ENCODE data around the gene ERCC1. TPM values are rescaled to one million over a fixed set of nuclear protein-coding genes. Genes with fewer than 3 reads are reported as not detected.

ERCC1 gene
- total and polyA plus RNA-seq, 4 donors = 19.2 to 28.7 (median 22.0) TPM

DNA sequence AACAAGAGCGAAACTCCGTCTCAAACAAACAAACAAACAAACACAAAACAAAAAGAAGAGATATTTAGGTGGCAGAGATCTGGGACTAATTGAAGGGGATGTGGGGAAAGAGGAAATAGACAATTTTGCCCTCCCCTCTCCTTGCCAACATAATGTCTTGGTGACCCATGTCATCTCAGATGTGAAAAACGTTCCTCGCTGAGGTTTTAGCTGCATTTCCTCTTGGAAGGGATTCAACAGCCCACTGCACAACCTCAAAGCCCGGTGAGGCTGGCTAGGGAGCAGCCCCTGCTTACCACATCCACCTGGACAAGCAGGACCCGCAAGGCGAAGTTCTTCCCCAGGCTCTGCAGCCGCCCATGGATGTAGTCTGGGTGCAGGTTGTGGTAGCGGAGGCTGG lies 4.9 kb downstream of the ERCC1 start:
- WGBS = 81% methylated on average over 9 of the region's 9 CpGs
- Histone ChIP-seq H3K27me3 (ENCODE audit: control insufficient read depth in 4 of 4, insufficient read depth in 4 of 4, low read length in 3 of 4) (no peaks in the 10 kb centered on the region), H3K9ac (ENCODE audit: low read depth in 1 of 2, low read length in 2 of 2) (no peak overlapping the region), H3K36me3 (ENCODE audit: control insufficient read depth in 4 of 4, insufficient read depth in 3 of 4, low read depth in 1 of 4, low read length in 3 of 4) (peaks cover 3 to 28% (median 12%) of the 10 kb centered on the region in 4 donors), H3K27ac (ENCODE audit: low read depth in 1 of 2, low read length in 2 of 2) (no peak overlapping the region), H3K4me1 (ENCODE audit: control insufficient read depth in 4 of 4, insufficient read depth in 4 of 4, low read length in 3 of 4) (peaks cover 3 to 11% (median 5%) of the 10 kb centered on the region in 4 donors), H3K4me3 (ENCODE audit: low read depth in 1 of 3, low read length in 3 of 3) (no peak overlapping the region), H3K9me3 (ENCODE audit: control insufficient read depth in 4 of 4, low read length in 3 of 4) (no peaks in the 10 kb centered on the region)
- TF ChIP-seq GABPA (IDR thresholded peaks at IDR 0.05 in 1 of 2, conservative IDR thresholded peaks at IDR 0.05 in 1 of 2) = no peak
- no peak for DNase-seq (ENCODE audit: low spot score)

DNA sequence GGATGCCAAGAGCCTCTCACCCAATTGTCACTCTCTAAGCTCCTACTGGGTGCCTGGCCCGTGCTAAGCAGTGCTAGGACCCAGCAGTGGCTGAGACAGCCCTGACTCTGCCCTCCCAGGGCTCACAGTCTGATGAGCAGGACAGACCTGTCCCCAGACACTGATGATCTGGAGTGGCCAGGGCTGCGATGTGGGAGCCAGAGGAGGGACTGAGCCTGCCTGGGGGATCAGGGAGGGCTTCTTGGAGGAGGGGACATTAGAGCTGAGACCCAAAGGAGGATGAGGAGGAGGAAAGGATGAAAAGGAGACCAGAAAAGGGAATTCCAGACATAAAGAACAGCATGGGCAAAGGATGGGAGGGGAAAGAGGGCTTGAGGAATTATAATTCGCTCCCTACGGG lies 6.6 kb downstream of the ERCC1 start:
- H3K4me3 ChIP-seq (ENCODE audit: low read depth in 1 of 3, low read length in 3 of 3) = no peak overlapping the region
- no peak for DNase-seq (ENCODE audit: low spot score)
- H3K27ac ChIP-seq (ENCODE audit: low read depth in 1 of 2, low read length in 2 of 2) = no peak overlapping the region
- H3K36me3 ChIP-seq (ENCODE audit: control insufficient read depth in 4 of 4, insufficient read depth in 3 of 4, low read depth in 1 of 4, low read length in 3 of 4) = peaks cover 3 to 39% (median 22%) of the 10 kb centered on the region in 4 donors
- peaks cover 0 to 3% (median 0%) of the 10 kb centered on the region in 4 donors for H3K4me1 ChIP-seq (ENCODE audit: control insufficient read depth in 4 of 4, insufficient read depth in 4 of 4, low read length in 3 of 4)
- no peak overlapping the region for H3K9ac ChIP-seq (ENCODE audit: low read depth in 1 of 2, low read length in 2 of 2)
- H3K9me3 ChIP-seq (ENCODE audit: control insufficient read depth in 4 of 4, low read length in 3 of 4) = no peaks in the 10 kb centered on the region
- no peak for TF ChIP-seq TAF1 (conservative IDR thresholded peaks at IDR 0.05)
- no peak for TF ChIP-seq YY1 (IDR thresholded peaks at IDR 0.05)
- TF ChIP-seq HNF4G (IDR thresholded peaks at IDR 0.05) = no peak
- H3K27me3 ChIP-seq (ENCODE audit: control insufficient read depth in 4 of 4, insufficient read depth in 4 of 4, low read length in 3 of 4) = no peaks in the 10 kb centered on the region
- WGBS = 92% methylated on average over 4 of the region's 4 CpGs

DNA sequence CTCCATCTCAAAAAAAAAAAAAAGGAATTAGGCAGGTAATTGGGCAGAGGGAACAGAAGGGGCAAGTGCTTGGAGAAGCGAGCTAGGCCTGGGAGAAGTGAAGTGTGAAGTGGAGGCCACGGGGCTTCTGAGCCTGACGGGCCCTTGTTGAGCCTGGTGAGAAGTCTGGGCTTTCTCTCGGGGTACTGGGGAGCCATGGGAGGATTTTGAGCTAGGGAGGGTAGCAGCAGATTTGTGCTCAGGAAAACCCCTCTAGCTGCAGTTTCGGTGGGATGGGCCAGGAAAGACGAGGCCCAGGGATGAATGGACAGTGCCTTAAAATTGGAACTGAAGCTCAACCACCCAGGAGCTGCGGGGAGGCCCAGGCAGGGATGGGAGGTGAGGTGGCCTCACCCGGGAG lies 9.2 kb downstream of the ERCC1 start:
- Histone ChIP-seq H3K27ac (ENCODE audit: low read depth in 1 of 2, low read length in 2 of 2) (no peak overlapping the region), H3K9me3 (ENCODE audit: control insufficient read depth in 4 of 4, low read length in 3 of 4) (no peaks in the 10 kb centered on the region), H3K9ac (ENCODE audit: low read depth in 1 of 2, low read length in 2 of 2) (no peak overlapping the region), H3K36me3 (ENCODE audit: control insufficient read depth in 4 of 4, insufficient read depth in 3 of 4, low read depth in 1 of 4, low read length in 3 of 4) (peaks cover 3 to 31% (median 20%) of the 10 kb centered on the region in 4 donors), H3K4me3 (ENCODE audit: low read depth in 1 of 3, low read length in 3 of 3) (no peak overlapping the region), H3K4me1 (ENCODE audit: control insufficient read depth in 4 of 4, insufficient read depth in 4 of 4, low read length in 3 of 4) (peaks cover 0 to 3% (median 0%) of the 10 kb centered on the region in 4 donors), H3K27me3 (ENCODE audit: control insufficient read depth in 4 of 4, insufficient read depth in 4 of 4, low read length in 3 of 4) (no peaks in the 10 kb centered on the region)
- WGBS = 97% methylated on average over 8 of the region's 8 CpGs
- TF ChIP-seq HNF4G (IDR thresholded peaks at IDR 0.05) (no peak), YY1 (IDR thresholded peaks at IDR 0.05) (no peak), NR2F2 (IDR thresholded peaks at IDR 0.05) (no peak), EGR1 (IDR thresholded peaks at IDR 0.05; ENCODE audit: low read depth in 2 of 2) (no peak), FOXA2 (IDR thresholded peaks at IDR 0.05) (no peak), JUND (IDR thresholded peaks at IDR 0.05) (no peak), RXRA (IDR thresholded peaks at IDR 0.05) (no peak), TAF1 (conservative IDR thresholded peaks at IDR 0.05) (no peak)
- TF ChIP-seq, protein P1, sequence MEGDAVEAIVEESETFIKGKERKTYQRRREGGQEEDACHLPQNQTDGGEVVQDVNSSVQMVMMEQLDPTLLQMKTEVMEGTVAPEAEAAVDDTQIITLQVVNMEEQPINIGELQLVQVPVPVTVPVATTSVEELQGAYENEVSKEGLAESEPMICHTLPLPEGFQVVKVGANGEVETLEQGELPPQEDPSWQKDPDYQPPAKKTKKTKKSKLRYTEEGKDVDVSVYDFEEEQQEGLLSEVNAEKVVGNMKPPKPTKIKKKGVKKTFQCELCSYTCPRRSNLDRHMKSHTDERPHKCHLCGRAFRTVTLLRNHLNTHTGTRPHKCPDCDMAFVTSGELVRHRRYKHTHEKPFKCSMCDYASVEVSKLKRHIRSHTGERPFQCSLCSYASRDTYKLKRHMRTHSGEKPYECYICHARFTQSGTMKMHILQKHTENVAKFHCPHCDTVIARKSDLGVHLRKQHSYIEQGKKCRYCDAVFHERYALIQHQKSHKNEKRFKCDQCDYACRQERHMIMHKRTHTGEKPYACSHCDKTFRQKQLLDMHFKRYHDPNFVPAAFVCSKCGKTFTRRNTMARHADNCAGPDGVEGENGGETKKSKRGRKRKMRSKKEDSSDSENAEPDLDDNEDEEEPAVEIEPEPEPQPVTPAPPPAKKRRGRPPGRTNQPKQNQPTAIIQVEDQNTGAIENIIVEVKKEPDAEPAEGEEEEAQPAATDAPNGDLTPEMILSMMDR (IDR thresholded peaks at IDR 0.05; ENCODE audit: low read depth, low read length, missing input control) = no peak
- TF ChIP-seq, protein P2, sequence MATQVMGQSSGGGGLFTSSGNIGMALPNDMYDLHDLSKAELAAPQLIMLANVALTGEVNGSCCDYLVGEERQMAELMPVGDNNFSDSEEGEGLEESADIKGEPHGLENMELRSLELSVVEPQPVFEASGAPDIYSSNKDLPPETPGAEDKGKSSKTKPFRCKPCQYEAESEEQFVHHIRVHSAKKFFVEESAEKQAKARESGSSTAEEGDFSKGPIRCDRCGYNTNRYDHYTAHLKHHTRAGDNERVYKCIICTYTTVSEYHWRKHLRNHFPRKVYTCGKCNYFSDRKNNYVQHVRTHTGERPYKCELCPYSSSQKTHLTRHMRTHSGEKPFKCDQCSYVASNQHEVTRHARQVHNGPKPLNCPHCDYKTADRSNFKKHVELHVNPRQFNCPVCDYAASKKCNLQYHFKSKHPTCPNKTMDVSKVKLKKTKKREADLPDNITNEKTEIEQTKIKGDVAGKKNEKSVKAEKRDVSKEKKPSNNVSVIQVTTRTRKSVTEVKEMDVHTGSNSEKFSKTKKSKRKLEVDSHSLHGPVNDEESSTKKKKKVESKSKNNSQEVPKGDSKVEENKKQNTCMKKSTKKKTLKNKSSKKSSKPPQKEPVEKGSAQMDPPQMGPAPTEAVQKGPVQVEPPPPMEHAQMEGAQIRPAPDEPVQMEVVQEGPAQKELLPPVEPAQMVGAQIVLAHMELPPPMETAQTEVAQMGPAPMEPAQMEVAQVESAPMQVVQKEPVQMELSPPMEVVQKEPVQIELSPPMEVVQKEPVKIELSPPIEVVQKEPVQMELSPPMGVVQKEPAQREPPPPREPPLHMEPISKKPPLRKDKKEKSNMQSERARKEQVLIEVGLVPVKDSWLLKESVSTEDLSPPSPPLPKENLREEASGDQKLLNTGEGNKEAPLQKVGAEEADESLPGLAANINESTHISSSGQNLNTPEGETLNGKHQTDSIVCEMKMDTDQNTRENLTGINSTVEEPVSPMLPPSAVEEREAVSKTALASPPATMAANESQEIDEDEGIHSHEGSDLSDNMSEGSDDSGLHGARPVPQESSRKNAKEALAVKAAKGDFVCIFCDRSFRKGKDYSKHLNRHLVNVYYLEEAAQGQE (IDR thresholded peaks at IDR 0.05) = no peak
- TF ChIP-seq, protein P3, sequence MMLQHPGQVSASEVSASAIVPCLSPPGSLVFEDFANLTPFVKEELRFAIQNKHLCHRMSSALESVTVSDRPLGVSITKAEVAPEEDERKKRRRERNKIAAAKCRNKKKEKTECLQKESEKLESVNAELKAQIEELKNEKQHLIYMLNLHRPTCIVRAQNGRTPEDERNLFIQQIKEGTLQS (IDR thresholded peaks at IDR 0.05) = no peak
- DNase-seq (ENCODE audit: low spot score) = no peak
